Measurements from ENCODE around the gene IPCEF1. TPM values are rescaled to one million over a fixed set of nuclear protein-coding genes. Genes with fewer than 3 reads are reported as not detected.

IPCEF1 gene
- total RNA-seq, 1 experiment from 2014 or later = 0.28 TPM

GRCh38 chr6:154266560-154267099 is 90.0 kb downstream of the IPCEF1 start:
- H3K27ac ChIP-seq (ENCODE audit: low read length) = no peak overlapping the region
- H3K36me3 ChIP-seq (ENCODE audit: control insufficient read depth, insufficient read depth, low read length) = no peaks in the 10 kb centered on the region
- H3K27me3 ChIP-seq (ENCODE audit: control insufficient read depth, insufficient read depth, low read length) = no peaks in the 10 kb centered on the region
- H3K4me3 ChIP-seq (ENCODE audit: low read depth in 2 of 2, low read length in 2 of 2) = no peak overlapping the region
- no peak for TF ChIP-seq SIN3A (IDR thresholded peaks at IDR 0.05; ENCODE audit: borderline replicate concordance, insufficient read depth, low read depth, low read length)
- TF ChIP-seq REST (IDR thresholded peaks at IDR 0.05; ENCODE audit: insufficient read depth in 1 of 2, low read depth in 2 of 2, low read length in 1 of 2) = no peak
- no peak for TF ChIP-seq CTCF (IDR thresholded peaks at IDR 0.05)
- no peak for TF ChIP-seq POLR2AphosphoS5 (IDR thresholded peaks at IDR 0.05; ENCODE audit: low read depth, low read length)
- TF ChIP-seq TCF7L2 (IDR thresholded peaks at IDR 0.05; ENCODE audit: low read depth, low read length) = no peak
- ATAC-seq (no peak), DNase-seq (ENCODE audit: low read depth, low spot score) (no peak)
- no peaks in the 10 kb centered on the region for H3K4me1 ChIP-seq (ENCODE audit: control insufficient read depth, insufficient read depth, low read length)
- CTCF ChIA-PET = interaction anchor here (0.7 kb wide), 1 partner anchor 10 kb away, joined by 4 read pairs; no protein-coding TSS in a partner anchor
- POLR2A ChIA-PET = no interaction called here
- no TSS peak for BruUV-seq (replicated peaks)
- in situ Hi-C loops (cut with HindIII; ENCODE audit: low pct_unique_long_range_greater_than_20kb, low sequenced_read_pairs) (no loop called here), intact Hi-C loops (cut with micrococcal nuclease; ENCODE audit: unreplicated experiment) (no loop called here)
- H3K9me3 ChIP-seq (ENCODE audit: control insufficient read depth, insufficient read depth, low read depth, low read length) = no peaks in the 10 kb centered on the region

GRCh38 chr6:154261688-154262397 is 94.8 kb downstream of the IPCEF1 start:
- no peak overlapping the region for H3K27ac ChIP-seq (ENCODE audit: low read length)
- no peaks in the 10 kb centered on the region for H3K36me3 ChIP-seq (ENCODE audit: control insufficient read depth, insufficient read depth, low read length)
- no peak overlapping the region for H3K4me3 ChIP-seq (ENCODE audit: low read depth in 2 of 2, low read length in 2 of 2)
- no peaks in the 10 kb centered on the region for H3K27me3 ChIP-seq (ENCODE audit: control insufficient read depth, insufficient read depth, low read length)
- no peak for ATAC-seq
- DNase-seq (ENCODE audit: low read depth, low spot score) = no peak
- ChIA-PET POLR2A (no interaction called here), CTCF (no interaction called here)
- H3K9me3 ChIP-seq (ENCODE audit: control insufficient read depth, insufficient read depth, low read depth, low read length) = no peaks in the 10 kb centered on the region
- H3K4me1 ChIP-seq (ENCODE audit: control insufficient read depth, insufficient read depth, low read length) = no peaks in the 10 kb centered on the region
- in situ Hi-C loops (cut with HindIII; ENCODE audit: low pct_unique_long_range_greater_than_20kb, low sequenced_read_pairs) (no loop called here), intact Hi-C loops (cut with micrococcal nuclease; ENCODE audit: unreplicated experiment) (no loop called here)
- no TSS peak for BruUV-seq (replicated peaks)
- TF ChIP-seq REST (IDR thresholded peaks at IDR 0.05; ENCODE audit: insufficient read depth in 1 of 2, low read depth in 2 of 2, low read length in 1 of 2) (no peak), SIN3A (IDR thresholded peaks at IDR 0.05; ENCODE audit: borderline replicate concordance, insufficient read depth, low read depth, low read length) (no peak), CTCF (IDR thresholded peaks at IDR 0.05) (no peak), POLR2AphosphoS5 (IDR thresholded peaks at IDR 0.05; ENCODE audit: low read depth, low read length) (no peak), TCF7L2 (IDR thresholded peaks at IDR 0.05; ENCODE audit: low read depth, low read length) (no peak)
